HG02678 (cell line): ENCODE measurements around the gene MED15.
"Not testable (repeated sequence)": the region's sequence is repeated elsewhere in the genome, so short reads cannot be mapped to it uniquely, and the experiment has no call there.

Experiments used
- ATAC-seq: cut with Tn5 transposase; IDR thresholded peaks from one replicate; pipeline ENCODE4 v1.9.1; 2021; ENCODE audit warnings: mild to moderate bottlenecking, moderate library complexity; ENCODE audit not compliant: unreplicated experiment

The MED15 gene

DNA sequence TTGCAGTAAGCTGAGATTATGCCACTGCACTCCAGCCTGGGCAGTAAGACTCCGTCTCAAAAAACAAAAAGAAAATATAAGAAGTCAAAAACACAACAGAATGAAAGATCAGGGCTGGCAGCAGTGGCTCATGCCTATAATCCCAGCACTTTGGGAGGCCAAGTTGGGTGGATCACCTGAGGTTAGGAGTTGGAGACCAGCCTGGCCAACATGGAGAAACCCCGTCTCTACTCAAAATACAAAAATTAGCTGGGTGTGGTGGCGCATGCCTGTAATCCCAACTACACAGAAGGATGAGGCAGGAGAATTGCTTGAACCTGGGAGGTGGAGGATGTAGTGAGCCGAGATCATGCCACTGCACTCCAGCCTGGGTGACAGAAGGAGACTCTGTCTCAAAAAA is 87.1 kb downstream of the MED15 start:
- not testable (repeated sequence) for ATAC-seq

DNA sequence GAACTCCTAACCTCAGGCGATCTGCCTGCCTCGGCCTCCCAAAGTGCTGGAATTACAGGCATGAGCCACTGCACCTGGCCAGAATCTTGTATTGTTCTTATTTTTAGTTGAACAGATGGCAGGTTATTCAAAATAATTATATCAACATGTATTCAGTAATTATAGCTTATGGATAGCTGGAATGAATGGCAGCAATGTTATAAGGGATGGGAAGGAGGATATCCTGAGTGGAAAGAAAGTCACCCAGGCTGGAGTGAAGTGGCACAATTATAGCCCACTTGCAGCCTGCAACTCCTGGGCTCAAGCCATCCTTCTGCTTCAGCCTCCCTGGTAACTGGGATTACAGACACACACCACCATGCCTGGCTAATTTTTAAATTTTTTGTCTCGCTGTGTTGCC is 88.1 kb downstream of the MED15 start:
- ATAC-seq = no peak

DNA sequence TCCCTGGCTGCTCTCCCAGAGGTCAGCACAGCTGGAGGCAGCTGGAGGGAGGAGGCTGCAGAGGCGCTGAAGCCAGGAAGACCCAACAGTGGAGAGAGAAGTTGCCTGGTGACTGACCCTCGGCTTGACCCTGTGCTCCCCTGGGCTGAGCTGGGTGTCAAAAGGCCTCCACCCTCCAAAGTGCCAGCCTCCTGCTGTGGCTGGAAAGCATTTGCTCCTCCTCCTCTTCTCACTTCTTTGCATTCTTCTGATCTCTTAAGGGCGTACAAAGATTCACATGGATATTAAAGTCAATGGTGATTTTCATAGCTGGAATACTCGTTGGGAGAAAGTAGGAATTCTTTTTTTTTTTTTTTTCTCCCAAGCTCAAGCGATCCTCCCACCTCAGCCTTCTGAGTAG is 91.7 kb downstream of the MED15 start:
- ATAC-seq = no peak

DNA sequence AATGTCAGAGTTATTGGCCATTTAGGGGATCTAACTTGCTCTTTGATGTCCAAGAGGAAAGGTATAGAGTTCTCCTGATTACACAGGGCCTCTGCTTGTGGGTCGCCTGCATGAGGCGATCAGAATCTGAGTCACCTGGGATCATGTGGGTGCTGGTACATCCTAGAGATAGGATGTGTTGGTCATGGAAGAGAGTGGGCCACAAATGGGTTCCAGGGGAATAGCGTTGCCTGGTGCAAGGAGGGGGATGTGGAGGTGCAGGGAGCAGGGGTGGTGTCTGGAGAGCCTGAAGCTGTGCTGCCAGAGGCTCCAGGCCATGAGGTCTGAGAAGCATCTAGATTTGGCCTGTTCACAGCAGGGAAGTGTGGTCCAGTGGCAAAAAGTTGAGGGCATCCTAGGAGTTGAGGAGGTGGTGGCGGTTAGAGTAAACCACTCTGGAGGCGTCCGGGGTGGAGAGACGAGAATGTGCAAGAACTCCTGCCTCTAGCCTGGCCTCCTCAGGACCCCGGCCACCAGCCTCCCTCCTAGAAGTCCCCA is 92.8 kb downstream of the MED15 start:
- no peak for ATAC-seq

DNA sequence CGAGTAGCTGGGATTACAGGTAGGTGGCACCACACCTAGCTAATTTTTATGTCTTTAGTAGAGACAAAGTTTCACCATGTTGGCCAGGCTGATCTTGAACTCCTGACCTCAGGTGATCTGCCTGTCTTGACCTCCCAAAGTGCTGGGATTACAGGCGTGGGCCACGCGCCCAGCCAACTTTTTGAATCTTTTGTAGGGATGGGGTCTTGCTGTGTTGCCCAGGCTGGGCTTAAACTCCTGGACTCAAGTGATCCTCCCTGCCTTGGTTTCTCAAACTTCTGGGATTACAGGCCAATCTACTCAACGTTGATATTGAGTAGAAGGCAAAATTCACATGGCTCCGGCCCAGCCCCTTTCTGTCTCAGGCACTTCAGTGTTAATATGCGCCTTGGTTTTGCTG is 93.9 kb downstream of the MED15 start:
- ATAC-seq = no peak

DNA sequence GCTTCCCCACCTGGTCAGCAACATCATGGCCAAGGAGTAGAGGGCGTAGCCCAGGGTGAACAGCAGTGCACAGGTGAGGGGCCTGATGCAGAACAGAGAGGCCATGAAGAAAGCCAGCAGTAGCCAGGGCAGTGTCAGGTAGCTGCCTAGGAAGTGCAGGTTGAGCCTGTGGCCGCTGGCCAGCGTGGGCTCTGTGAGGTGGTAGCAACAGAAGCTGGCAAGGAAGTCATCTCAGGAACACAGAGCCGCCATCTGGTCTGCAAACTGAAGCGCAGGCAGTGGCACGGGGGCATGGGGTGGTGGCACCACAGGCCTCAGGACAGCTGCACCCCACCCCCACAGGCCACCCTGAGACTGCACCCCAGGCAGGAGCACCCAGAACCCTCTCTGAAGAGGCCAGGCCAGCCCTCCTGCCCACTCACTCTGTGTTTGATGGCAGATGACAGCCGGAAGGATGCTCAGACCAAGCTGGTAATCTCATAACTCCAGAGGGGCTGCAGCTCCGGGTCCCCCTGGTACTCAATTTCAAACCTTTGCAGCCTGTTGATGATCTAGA is 95.3 kb downstream of the MED15 start:
- no peak for ATAC-seq

DNA sequence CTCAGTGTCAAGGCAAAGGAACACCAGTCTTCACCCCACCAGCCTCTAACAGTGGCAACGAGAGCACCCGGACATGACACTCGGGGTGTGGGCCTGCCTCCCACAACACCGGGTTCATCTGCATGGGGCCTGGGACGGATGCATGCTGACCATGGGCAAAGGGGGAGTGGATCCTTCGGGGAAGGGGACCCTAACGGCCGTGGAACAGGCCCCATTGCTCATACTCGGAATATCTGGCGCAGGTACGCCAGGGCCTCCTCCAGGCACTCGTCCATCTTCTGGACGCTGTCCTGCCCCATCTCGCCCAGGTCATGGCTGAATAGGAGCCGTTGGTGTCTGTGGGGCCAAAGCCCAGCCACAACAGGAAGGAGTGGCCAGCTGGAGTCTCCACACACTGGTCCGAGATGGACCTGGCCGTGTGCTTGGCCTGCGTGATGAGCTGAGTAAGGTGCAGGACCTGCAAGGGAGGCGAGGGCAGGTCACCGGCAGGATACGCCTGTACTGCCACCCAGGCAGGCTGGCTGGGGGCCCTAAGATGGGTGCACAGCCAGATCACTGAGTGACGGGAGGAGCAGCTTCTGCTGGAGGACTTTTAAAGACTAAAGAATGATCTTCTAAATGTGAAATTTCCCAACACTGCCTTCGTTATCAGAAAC is 96.8 kb downstream of the MED15 start:
- ATAC-seq = no peak

DNA sequence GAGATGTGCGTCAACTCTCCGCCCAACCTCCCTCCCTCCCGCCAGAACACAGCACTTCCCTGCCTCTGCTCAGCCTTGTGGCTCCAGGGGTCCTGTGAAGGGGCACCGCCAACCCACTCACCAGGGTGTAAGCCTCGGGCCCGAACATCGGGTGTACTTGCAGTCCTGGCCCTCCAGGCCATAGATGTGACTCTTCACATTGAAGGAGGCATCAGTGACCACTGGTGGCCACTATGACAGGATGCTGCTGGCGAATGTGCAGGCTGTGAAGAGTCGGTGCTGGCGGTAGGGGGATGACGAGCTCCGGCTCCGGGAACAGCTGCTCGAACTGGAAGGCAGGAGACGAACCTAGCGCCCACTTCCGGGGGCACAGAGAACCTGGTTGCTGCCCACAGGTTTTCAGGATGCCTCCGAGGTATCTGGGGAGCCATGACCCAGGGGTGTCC is 97.4 kb downstream of the MED15 start:
- no peak for ATAC-seq

DNA sequence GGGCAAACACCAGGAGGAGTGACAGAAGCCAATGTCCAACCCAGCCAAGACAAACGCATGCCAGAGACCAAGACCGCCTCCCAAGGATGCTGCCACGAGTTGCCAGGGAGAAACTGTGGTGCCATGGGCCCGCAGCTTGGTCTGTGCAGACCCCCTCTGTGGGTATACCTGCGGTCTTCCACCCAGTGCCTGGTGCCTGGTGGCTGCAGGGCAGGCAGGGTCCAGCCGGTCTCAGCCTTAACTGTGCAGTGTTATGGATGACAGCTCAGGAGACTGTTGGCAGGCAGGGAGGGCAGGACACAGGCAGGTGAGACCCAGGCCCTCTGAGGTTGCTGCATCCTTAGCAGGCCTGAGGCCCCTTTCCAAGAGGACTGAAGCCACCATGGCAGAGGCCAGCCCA is 97.9 kb downstream of the MED15 start:
- ATAC-seq = no peak

DNA sequence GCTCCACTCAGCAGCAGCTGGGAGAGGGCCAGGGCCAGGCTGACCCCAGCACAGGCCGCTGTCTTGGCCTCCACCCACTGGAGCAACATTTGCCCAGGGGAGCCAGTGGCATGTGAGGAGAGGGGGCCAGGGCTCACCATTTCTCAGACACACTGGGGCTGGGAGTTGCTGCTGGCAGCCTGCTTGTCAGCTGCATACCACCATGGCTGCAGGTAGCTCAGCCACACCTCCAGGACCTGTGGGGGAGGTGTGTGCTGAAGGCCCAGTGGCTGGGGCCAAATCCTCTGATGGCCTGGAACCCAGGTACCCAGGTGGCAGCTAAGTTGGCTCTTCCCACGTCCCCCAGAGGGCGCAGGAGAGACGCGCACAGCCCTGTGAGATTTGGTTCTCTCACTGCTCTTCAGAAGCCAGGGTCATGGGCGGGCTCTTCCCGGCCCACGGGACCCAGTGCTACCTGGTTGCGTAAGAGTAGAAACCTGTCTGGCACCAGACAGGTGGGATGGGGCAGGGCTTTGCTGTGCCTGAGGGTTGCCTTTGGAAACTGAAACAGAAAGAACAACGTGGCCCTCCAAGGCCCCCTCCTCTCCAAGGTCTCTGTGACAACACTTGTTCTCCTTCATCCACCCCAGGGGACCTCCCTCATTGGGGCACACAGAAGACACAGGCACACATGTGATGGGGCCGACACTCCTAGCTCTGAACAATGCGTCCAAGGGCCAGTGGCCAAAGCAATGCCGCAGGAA is 98.8 kb downstream of the MED15 start:
- ATAC-seq = no peak

DNA sequence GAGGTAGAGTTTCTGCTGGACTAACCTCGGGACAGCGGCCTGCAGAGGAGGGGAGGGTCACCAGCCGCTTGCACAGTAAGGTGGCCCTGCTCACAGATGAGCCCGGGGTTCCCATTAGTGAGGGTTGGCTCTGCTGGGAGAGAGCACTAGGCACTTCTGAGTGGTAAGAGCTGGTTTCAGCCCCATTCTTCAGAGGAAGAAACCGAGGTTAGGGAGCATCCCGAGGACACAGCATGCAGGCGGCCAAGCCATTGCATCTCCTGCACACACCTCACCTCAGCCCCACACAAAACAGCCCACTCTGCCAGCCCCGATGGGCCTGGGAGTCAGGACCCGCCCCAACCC is 99.3 kb downstream of the MED15 start:
- no peak for ATAC-seq

DNA sequence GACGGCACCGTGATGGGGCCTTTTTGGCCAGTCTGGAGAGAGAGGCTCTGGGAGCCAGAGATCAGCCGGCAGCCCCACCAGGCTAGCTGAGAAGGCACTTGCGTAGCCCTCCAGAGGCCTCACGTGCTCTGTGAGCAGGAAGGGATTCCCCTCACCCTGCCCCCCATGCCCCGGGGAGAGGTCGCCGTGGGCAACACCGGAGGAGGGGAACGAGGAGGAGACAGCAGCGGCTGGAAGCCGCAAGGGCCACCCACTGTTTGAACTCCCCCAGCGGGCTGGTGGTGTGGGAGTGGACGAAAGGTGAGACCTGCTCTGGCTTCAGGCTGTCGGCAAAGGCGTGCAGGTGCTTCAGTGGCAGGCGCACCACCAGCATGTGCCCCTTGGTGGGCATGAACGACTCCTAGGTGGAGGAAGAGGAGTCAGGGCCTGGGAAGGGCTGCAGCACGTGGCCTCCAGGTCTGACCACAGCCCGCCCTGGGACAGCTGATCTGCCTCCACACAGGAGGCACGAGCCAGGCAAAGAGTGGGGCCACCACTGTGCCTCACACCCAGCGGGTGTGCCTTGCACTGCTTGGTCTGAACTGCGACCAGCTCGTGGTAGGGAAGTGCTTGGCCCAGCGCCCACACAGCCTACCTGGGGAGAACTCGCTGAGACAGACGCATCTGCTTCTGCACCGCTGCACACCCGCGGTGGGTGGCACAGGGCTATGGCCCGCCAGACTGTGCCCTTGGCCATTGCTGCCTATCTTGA is 99.9 kb downstream of the MED15 start:
- ATAC-seq = no peak

DNA sequence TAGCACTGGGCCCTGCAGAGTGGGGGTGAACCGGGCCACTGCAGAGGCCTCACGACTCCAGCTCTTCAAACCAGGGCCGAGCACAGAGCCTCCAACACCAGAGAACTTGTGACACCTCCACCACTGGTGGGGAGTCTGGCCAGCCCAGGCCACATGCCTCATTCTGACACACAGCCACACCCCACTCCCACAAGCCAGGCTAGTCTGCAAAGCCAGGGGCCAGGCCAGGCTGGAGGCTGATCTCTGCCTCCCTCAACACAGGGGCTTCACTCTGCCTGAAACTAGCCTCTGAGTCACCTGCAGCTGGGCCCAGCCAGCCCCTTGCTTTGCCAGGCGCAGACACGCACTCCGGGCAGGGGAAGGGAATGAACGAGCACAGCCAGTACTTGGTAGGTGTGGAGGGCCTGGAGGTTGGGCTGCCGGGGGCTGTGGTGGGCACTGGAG is 102.9 kb downstream of the MED15 start:
- ATAC-seq = no peak

DNA sequence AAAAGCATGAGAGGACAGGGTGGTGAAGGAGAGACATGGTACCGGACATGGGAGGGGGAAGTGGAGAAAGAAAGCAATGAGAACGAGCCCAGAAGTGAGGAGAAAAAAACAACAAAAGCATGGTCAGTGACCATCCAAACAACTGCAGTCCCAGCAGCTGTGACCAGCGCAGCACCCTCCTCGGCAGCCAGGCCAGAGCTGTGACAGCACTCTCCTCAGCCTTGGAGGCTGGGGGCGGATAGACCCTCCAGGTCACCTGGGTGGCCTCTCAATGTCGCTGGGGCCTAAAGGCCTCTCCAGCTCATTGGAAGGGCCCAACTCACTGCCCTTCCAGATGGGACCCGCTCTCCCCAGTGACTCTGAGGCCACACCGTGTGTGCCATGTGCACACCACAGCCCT is 103.3 kb downstream of the MED15 start:
- no peak for ATAC-seq

DNA sequence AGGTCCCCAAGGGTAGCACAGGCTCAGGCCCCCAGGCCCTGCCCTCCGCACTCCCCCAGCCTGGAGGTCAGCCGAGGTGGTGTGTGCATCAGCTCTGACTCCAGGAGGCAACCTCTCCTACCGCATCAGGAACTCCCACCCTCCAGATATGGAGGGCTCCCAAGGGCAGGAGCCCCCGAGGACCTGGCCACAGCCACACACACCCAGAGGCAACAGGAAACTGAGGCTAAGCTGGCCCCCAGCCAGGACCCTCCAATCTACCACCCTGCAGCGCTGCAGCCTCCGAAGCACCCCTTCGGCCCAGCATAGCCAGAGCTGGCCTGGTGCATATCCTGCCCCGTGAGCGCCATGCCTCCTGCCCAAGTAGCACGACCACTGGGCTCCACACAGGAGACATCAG is 104.0 kb downstream of the MED15 start:
- no peak for ATAC-seq

DNA sequence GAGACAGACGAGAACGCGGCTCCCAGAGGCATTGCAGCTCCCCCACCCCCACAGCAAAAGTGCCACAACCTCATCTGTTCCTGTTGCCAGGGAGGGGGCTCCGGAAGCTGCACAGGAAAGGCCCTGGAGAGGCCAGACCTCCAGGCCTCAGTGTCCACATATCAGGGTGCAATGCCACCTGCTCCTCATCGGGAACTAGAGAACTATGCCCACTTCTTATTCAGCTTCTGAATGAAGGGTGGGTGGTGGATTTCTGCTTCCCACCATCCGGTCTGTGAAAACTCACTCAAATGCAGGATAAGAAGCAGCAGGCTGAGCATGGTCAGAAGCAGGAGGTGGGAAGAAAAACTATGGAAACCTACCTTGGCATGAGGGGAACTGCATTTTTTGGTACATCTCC is 105.9 kb downstream of the MED15 start:
- no peak for ATAC-seq

DNA sequence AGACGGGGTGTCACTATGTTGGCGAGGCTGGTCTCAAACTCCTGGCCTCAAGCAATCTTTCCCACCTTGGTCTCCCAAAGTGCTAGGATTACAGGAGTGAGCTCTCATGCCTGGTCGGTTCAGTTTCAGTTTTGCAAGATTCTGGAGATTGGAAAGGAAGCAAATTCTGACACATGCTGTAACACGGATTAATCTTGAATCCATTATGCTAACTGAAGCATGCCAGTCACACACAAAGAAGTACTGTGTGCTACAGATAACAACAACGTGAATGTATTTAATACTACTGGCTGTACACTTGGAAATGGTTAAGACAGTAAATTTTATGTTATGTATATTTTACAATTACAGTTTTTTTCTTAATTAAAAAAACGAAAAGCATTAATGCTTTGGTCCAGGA is 107.6 kb downstream of the MED15 start:
- no peak for ATAC-seq

DNA sequence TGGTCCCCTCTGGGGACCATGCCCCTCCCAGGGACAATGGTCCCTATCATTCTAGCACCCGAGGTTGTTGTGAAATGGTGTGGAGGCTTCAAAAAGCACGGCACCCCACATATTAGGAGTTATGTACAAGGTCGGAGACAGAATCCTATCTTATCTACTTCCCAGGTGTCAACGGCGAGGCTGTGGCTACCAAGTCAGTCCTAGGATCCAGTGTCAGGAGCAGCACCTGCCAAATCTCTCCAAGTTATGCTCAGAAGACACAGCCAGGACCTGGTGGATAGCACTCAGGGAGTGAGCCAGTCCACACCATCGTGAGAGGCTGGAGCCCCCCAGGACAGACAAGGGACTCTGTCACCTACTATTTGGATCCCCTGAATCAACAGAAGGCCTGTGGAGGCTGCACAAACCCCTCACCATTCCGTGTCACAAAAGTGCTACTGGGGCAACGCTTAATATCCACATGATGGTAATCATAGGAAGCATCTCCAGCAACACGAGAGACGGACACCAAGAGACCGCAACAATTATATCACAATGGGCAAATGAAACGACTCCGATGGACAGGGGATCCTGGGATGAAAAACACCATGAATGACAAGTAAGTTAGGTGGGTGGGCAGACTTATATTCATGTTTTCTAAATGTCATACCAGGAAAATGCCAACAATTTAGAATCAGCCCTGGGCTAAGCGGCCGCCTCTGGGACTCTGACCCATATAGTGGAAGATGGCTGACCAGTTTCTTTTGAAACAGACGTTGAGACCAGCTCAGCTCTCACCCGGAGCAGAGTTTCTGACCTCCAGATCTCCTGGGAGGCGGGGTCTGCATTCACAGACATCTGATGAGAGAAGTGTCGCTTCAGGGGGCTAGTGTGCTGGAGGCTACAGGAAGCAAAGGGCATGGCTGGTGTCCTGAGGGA is 108.4 kb downstream of the MED15 start:
- ATAC-seq = no peak

DNA sequence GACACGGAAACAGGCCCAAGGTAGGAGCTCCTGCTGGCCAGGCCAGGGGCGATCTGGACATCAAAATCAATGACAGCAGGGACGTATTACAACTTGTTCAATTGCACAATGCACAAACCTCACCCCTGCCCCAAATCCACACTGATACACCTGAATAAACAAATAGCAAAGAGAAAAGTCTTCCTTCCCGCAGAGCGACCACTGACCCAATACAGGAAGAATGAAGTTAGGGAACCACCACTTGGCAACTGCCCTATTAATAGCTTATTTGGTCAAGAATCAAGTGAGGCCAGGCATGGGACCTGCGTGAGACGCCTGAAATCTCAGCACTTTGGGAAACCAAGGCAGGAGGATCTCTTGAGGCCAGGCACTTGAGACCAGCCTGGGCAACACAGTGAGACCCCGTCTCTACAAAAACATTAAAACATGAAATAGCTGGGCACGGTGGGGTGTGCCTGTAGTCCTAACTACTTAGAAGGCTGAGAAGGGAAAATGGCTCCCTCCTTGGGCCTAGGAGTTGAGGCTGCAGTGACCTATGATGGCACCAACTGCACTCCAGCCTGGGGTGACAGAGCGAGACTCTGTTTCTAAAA is 109.1 kb downstream of the MED15 start:
- no peak for ATAC-seq

DNA sequence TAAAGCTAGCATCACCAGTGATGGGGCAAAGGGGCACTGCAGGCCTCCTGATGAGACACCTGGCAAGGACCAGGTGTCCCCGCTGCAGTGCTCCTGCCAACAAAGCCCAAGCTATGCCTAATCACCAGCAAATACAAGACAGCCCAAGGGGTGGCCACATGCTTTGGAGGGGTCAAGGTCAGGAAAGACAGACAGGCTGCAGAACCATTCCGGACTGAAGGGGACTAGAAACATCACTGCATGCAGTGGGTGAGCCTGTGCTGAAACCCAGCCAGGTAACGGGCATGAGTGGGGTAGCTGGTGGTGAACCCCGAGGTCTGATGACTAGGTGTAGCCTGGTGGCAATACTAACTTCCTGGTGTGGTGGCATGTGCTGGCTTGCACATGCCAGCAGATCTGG is 111.1 kb downstream of the MED15 start:
- ATAC-seq = no peak
